H9 (cell line): ENCODE data around the gene GSAP. TPM values are rescaled to one million over a fixed set of nuclear protein-coding genes. Genes with fewer than 3 reads are reported as not detected.

ENCODE experiments used
- DNase-seq: peaks from one replicate; pipeline ENCODE4 v3.0.0-alpha.2; 2017
- H2AFZ ChIP-seq: one replicate; pipeline ENCODE4 v1.6.1; 2013; ENCODE audit warnings: mild to moderate bottlenecking, low read length, control low read depth, moderate library complexity
- H2AK5ac ChIP-seq: 2 replicates; pipeline ENCODE4 v1.6.1; 2013; ENCODE audit warnings: low read length, control low read depth, mixed read lengths; ENCODE audit not compliant: insufficient read length
- H2BK120ac ChIP-seq: one replicate; pipeline ENCODE4 v1.6.1; 2013; ENCODE audit warnings: low read depth, mild to moderate bottlenecking, low read length, control low read depth, inconsistent platforms; ENCODE audit not compliant: poor library complexity, severe bottlenecking
- H2BK12ac ChIP-seq: 2 replicates; pipeline ENCODE4 v1.6.1; 2013; ENCODE audit warnings: low read length, control low read depth, mixed read lengths, low read depth; ENCODE audit not compliant: insufficient read length
- H2BK15ac ChIP-seq: 2 replicates; pipeline ENCODE4 v1.6.1; 2013; ENCODE audit warnings: low read depth, low read length, control low read depth
- H2BK20ac ChIP-seq: one replicate; pipeline ENCODE4 v1.6.1; 2013; ENCODE audit warnings: low read depth, mild to moderate bottlenecking, low read length, control low read depth, inconsistent platforms; ENCODE audit not compliant: poor library complexity, severe bottlenecking
- H2BK5ac ChIP-seq: 2 replicates; pipeline ENCODE4 v1.6.1; 2013; ENCODE audit warnings: low read length, control low read depth, mixed read lengths; ENCODE audit not compliant: insufficient read length
- H3K14ac ChIP-seq: 2 replicates; pipeline ENCODE4 v1.6.1; 2013; ENCODE audit warnings: low read length, control low read depth; ENCODE audit not compliant: insufficient read depth
- H3K18ac ChIP-seq: 2 replicates; pipeline ENCODE4 v1.6.1; 2013; ENCODE audit warnings: low read depth, mild to moderate bottlenecking, mixed read lengths, low read length, control low read depth; ENCODE audit not compliant: insufficient read length
- H3K23ac ChIP-seq: 2 replicates; pipeline ENCODE4 v1.6.1; 2013; ENCODE audit warnings: low read length, control low read depth, mixed read lengths, low read depth; ENCODE audit not compliant: insufficient read length
- H3K23me2 ChIP-seq: 2 replicates; pipeline ENCODE4 v1.6.1; 2013; ENCODE audit warnings: low read depth, mild to moderate bottlenecking, mixed read lengths, low read length, control low read depth; ENCODE audit not compliant: insufficient read length, poor library complexity, severe bottlenecking
- H3K27ac ChIP-seq: 2 replicates; pipeline ENCODE4 v1.5.1; 2013; ENCODE audit warnings: low read length, control low read depth, mixed read lengths, low read depth; ENCODE audit not compliant: insufficient read length
- H3K27me3 ChIP-seq: 2 replicates; pipeline ENCODE4 v1.6.1; 2013; ENCODE audit warnings: low read length, control low read depth, inconsistent platforms; ENCODE audit not compliant: insufficient read depth
- H3K4ac ChIP-seq: 2 replicates; pipeline ENCODE4 v1.6.1; 2013; ENCODE audit warnings: low read depth, mild to moderate bottlenecking, control low read depth, inconsistent platforms, low read length, moderate library complexity
- H3K4me1 ChIP-seq: 2 replicates; pipeline ENCODE4 v1.6.1; 2013; ENCODE audit warnings: low read length, control low read depth, inconsistent platforms; ENCODE audit not compliant: insufficient read depth
- H3K4me2 ChIP-seq: 2 replicates; pipeline ENCODE4 v1.6.1; 2013; ENCODE audit warnings: low read length, control low read depth, mixed read lengths; ENCODE audit not compliant: insufficient read length, insufficient read depth
- H3K56ac ChIP-seq: 2 replicates; pipeline ENCODE4 v1.6.1; 2013; ENCODE audit warnings: low read depth, mild to moderate bottlenecking, mixed read lengths, low read length, control low read depth; ENCODE audit not compliant: insufficient read length
- H3K79me1 ChIP-seq: 2 replicates; pipeline ENCODE4 v1.6.1; 2013; ENCODE audit warnings: low read depth, mild to moderate bottlenecking, moderate library complexity, low read length, control low read depth, inconsistent platforms; ENCODE audit not compliant: insufficient read depth, poor library complexity, severe bottlenecking
- H3K79me2 ChIP-seq: 2 replicates; pipeline ENCODE4 v1.6.1; 2013; ENCODE audit warnings: low read length, control low read depth, inconsistent platforms; ENCODE audit not compliant: insufficient read depth
- H3K9ac ChIP-seq: 2 replicates; pipeline ENCODE4 v1.6.1; 2013; ENCODE audit warnings: low read length, control low read depth, mixed read lengths; ENCODE audit not compliant: insufficient read length; ENCODE audit errors: extremely low read depth
- H3K9me3 ChIP-seq: one replicate; pipeline ENCODE4 v1.6.1; 2013; ENCODE audit warnings: low read depth, low read length, inconsistent platforms; ENCODE audit not compliant: control insufficient read depth
- H3T11ph ChIP-seq: one replicate; pipeline ENCODE4 v1.6.1; 2013; ENCODE audit warnings: mild to moderate bottlenecking, low read length, control low read depth, inconsistent platforms
- H4K20me1 ChIP-seq: one replicate; pipeline ENCODE4 v1.6.1; 2013; ENCODE audit not compliant: control insufficient read depth, insufficient read length, insufficient read depth
- H4K5ac ChIP-seq: 2 replicates; pipeline ENCODE4 v1.6.1; 2013; ENCODE audit warnings: low read depth, mild to moderate bottlenecking, mixed read lengths, low read length, control low read depth; ENCODE audit not compliant: insufficient read length
- H4K8ac ChIP-seq: replicated peaks from 2 replicates; pipeline ENCODE4 v1.6.1; 2013; ENCODE audit warnings: low read length, control low read depth, mixed read lengths, low read depth; ENCODE audit not compliant: insufficient read length
- H4K91ac ChIP-seq: 2 replicates; pipeline ENCODE4 v1.6.1; 2013; ENCODE audit warnings: low read depth, mild to moderate bottlenecking, moderate library complexity, mixed read lengths, low read length, control low read depth; ENCODE audit not compliant: insufficient read length
- H3K27ac Mint-ChIP-seq, 3 experiments: 2 replicates in 2 of 3; 3 replicates in 1 of 3; pipeline ENCODE4 v1.8.0; 2020 to 2021; ENCODE audit warnings: mixed read lengths in 3 of 3, mild to moderate bottlenecking in 1 of 3, moderate library complexity in 1 of 3
- H3K27me3 Mint-ChIP-seq: 2 replicates; pipeline ENCODE4 v1.8.0; 2021; ENCODE audit warnings: low read depth, mild to moderate bottlenecking, moderate library complexity, mixed read lengths
- H3K36me3 Mint-ChIP-seq, 3 experiments: 2 replicates in 2 of 3; 3 replicates in 1 of 3; pipeline ENCODE4 v1.8.0; 2020 to 2021; ENCODE audit warnings: low read depth in 3 of 3, mixed read lengths in 3 of 3; ENCODE audit not compliant: insufficient read depth in 1 of 3
- H3K4me1 Mint-ChIP-seq, 2 experiments: 2 replicates each; pipeline ENCODE4 v1.8.0; 2020; ENCODE audit warnings: mixed read lengths in 2 of 2
- H3K4me3 Mint-ChIP-seq, 2 experiments: 2 replicates in 1 of 2; 3 replicates in 1 of 2; pipeline ENCODE4 v1.8.0; 2020 to 2021; ENCODE audit warnings: mild to moderate bottlenecking in 2 of 2, mixed read lengths in 2 of 2, moderate library complexity in 1 of 2
- H3K9me3 Mint-ChIP-seq, 2 experiments: 2 replicates in 1 of 2; 3 replicates in 1 of 2; pipeline ENCODE4 v1.8.0; 2020; ENCODE audit warnings: mild to moderate bottlenecking in 2 of 2, mixed read lengths in 2 of 2, moderate library complexity in 1 of 2
- CTCF ChIP-seq: fragments of 200-600 bp; sonication (generic); conservative IDR thresholded peaks from 3 replicates; pipeline ENCODE4 v1.8.0; 2021; ENCODE audit warnings: antibody characterized with exemption, mild to moderate bottlenecking
- WGBS: extraction: QIAGEN DNeasy Blood & Tissue Kit; methylation state at CpG from one replicate; pipeline ENCODE4 v1.1.7; 2013; ENCODE audit warnings: missing lambda C conversion rate, low lambda C conversion rate, mixed read lengths; ENCODE audit not compliant: insufficient read length; ENCODE audit errors: extremely low coverage; 5-methylcytosine and 5-hydroxymethylcytosine counted together
- total RNA-seq: library from RNA; stranded (reverse); gene quantifications from 2 replicates; pipeline ENCODE4 v1.2.1, GENCODE V29; 2021

Gene GSAP
- total RNA-seq, 1 experiment from 2014 or later, result 1.9 TPM

GRCh38 chr7:77262316-77262715 lies 153.8 kb downstream of the GSAP start:
- Mint-ChIP-seq H3K27ac (no peak overlapping the region), H3K4me3 (no peak overlapping the region), H3K4me1 (peaks cover 5 to 6% of the 10 kb centered on the region in 2 experiments), H3K27me3 (no peaks in the 10 kb centered on the region; the same call in 1 of the 2 replicates), H3K9me3 (no peaks in the 10 kb centered on the region), H3K36me3 (no peaks in the 10 kb centered on the region)
- H3K27me3 ChIP-seq, result no peaks in the 10 kb centered on the region
- no CpG with 5 or more reads among the region's 4 CpGs for WGBS
- H3K79me1 ChIP-seq, result no peaks in the 10 kb centered on the region
- no peak overlapping the region for H3K23ac ChIP-seq
- H3K4ac ChIP-seq, result no peak overlapping the region
- H2BK120ac ChIP-seq, result no peak overlapping the region
- no peaks in the 10 kb centered on the region for H3K79me2 ChIP-seq
- H3K14ac ChIP-seq, result no peak overlapping the region
- no peak overlapping the region for H4K5ac ChIP-seq
- no peak overlapping the region for H3T11ph ChIP-seq
- no peak overlapping the region for H3K4me2 ChIP-seq
- H3K4me1 ChIP-seq, result peaks cover 2% of the 10 kb centered on the region
- no peak overlapping the region for H2AFZ ChIP-seq
- H3K56ac ChIP-seq, result no peak overlapping the region
- no peak overlapping the region for H3K18ac ChIP-seq
- H4K8ac ChIP-seq, result no peak overlapping the region
- no peak overlapping the region for H3K9ac ChIP-seq
- no peak for TF ChIP-seq CTCF
- no peak overlapping the region for H2BK20ac ChIP-seq
- no peak overlapping the region for H2BK12ac ChIP-seq
- no peaks in the 10 kb centered on the region for H3K9me3 ChIP-seq
- H2BK5ac ChIP-seq, result no peak overlapping the region
- DNase-seq, result no peak
- H4K20me1 ChIP-seq, result no peaks in the 10 kb centered on the region
- no peak overlapping the region for H2BK15ac ChIP-seq
- no peak overlapping the region for H4K91ac ChIP-seq
- no peak overlapping the region for H3K27ac ChIP-seq
- H3K23me2 ChIP-seq, result no peaks in the 10 kb centered on the region
- no peak overlapping the region for H2AK5ac ChIP-seq

Other genes starting within 250 kb of the GSAP start
- gene FGL2, start 216.5 kb downstream of the GSAP start, total RNA-seq, result not detected in 2 replicates
- gene PTPN12, start 120.9 kb upstream of the GSAP start, total RNA-seq, result 124 and 128 TPM in 2 replicates